ENCODE data around the gene PRKCE. TPM values are rescaled to one million over a fixed set of nuclear protein-coding genes. Genes with fewer than 3 reads are reported as not detected.

Gene PRKCE
- total and polyA plus RNA-seq, 2 donors (not counting 1 experiment from before 2014, with no cell fraction given): 23.6 to 271 TPM

DNA sequence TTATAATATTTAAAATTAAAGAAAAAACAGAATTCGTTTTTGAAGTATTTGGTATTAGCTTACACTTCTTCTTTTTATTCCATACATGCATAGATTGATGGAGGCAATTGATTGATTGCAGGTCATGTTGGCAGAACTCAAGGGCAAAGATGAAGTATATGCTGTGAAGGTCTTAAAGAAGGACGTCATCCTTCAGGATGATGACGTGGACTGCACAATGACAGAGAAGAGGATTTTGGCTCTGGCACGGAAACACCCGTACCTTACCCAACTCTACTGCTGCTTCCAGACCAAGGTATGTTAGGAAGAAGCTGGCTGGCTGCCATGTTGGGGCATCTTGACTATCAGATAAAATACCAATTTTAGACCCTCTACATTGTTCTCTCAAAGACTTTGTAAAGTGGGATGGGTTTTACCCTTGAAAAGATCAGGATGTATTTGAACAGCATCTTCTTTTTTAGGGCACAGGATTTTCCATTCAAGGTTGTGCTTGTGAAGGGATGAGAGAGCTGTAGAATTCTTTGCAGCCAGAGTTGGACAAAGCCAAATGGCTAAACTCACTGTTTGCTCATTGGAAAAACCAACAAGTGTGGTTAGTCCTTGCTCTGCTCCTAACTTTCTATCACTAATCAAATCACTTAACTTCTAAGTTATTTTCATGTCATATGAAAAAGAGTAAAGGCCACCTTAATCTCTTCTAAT is 358.9 kb downstream of the PRKCE start:
- intact Hi-C loops (cut with micrococcal nuclease): loop anchor here (2.0 to 5.0 kb wide), 2 partner anchors 354 to 877 kb away; no protein-coding TSS in a partner anchor
- no peaks in the 10 kb centered on the region for H3K9me3 ChIP-seq (ENCODE audit: control extremely low read depth in 1 of 3, control insufficient read depth in 2 of 3, insufficient read depth in 1 of 3, low read length in 2 of 3)
- H3K4me1 ChIP-seq (ENCODE audit: control insufficient read depth in 2 of 2, insufficient read depth in 2 of 2, low read length in 2 of 2): no peaks in the 10 kb centered on the region
- Mint-ChIP-seq H3K4me1 (no peaks in the 10 kb centered on the region), H3K27ac (no peak overlapping the region), H3K27me3 (no peaks in the 10 kb centered on the region), H3K4me3 (no peak overlapping the region), H3K9me3 (ENCODE audit: insufficient read depth) (no peaks in the 10 kb centered on the region)
- no peaks in the 10 kb centered on the region for H3K27me3 ChIP-seq (replicated peaks in 1 of 4; ENCODE audit: control extremely low read depth in 1 of 4, control insufficient read depth in 3 of 4, insufficient read depth in 4 of 4, low read length in 3 of 4)
- 90% methylated on average over 2 of the region's 5 CpGs for WGBS (ENCODE audit: insufficient coverage)
- no peak overlapping the region for H2AFZ ChIP-seq (ENCODE audit: insufficient read depth, low read depth, low read length, poor library complexity, severe bottlenecking)
- H3K36me3 ChIP-seq (replicated peaks in 1 of 2; ENCODE audit: control extremely low read depth in 1 of 2, control insufficient read depth in 1 of 2, extremely low read depth in 1 of 2, insufficient read depth in 2 of 2, low read length in 1 of 2): peaks cover 0 to 81% of the 10 kb centered on the region in 2 experiments
- no peak overlapping the region for H3K9ac ChIP-seq (ENCODE audit: low read length)
- no peak overlapping the region for H3K27ac ChIP-seq (ENCODE audit: low read length in 2 of 2)
- ChIA-PET POLR2A (no interaction called here), CTCF (interaction anchor here (1.0 to 1.3 kb wide), 2 partner anchors 355 to 625 kb away, joined by 3 read pairs; no protein-coding TSS in a partner anchor)
- DNase-seq: no peak
- no peak overlapping the region for H3K4me2 ChIP-seq (replicated peaks; ENCODE audit: low read depth, low read length, poor library complexity, severe bottlenecking)
- no peak for ATAC-seq (ENCODE audit: low read depth)
- no peak overlapping the region for H3K4me3 ChIP-seq (ENCODE audit: control extremely low read depth in 1 of 5, extremely low read depth in 1 of 5, insufficient read depth in 1 of 5, low read depth in 2 of 5, low read length in 4 of 5)
- TF ChIP-seq CTCF (IDR thresholded peaks at IDR 0.05) (no peak), EZH2 (IDR thresholded peaks at IDR 0.05; ENCODE audit: borderline replicate concordance, insufficient read depth, low read depth, low read length, poor library complexity, severe bottlenecking) (no peak)
- H3K79me2 ChIP-seq (ENCODE audit: control insufficient read depth, insufficient read depth, low read length): no peaks in the 10 kb centered on the region
- H4K20me1 ChIP-seq (ENCODE audit: control insufficient read depth, insufficient read depth, low read length, poor library complexity, severe bottlenecking): no peaks in the 10 kb centered on the region

GRCh38 chr2:46010925-46011490 is 359.5 kb downstream of the PRKCE start:
- no peak overlapping the region for H3K4me2 ChIP-seq (replicated peaks; ENCODE audit: low read depth, low read length, poor library complexity, severe bottlenecking)
- Mint-ChIP-seq H3K9me3 (ENCODE audit: insufficient read depth) (no peaks in the 10 kb centered on the region), H3K27ac (no peak overlapping the region), H3K4me1 (no peaks in the 10 kb centered on the region), H3K27me3 (no peaks in the 10 kb centered on the region), H3K4me3 (no peak overlapping the region)
- ChIA-PET POLR2A (no interaction called here), CTCF (interaction anchor here (0.6 to 1.3 kb wide), 3 partner anchors 355 to 624 kb away, joined by 3 read pairs; no protein-coding TSS in a partner anchor)
- H3K27ac ChIP-seq (ENCODE audit: low read length in 2 of 2): no peak overlapping the region
- peaks cover 0 to 83% of the 10 kb centered on the region in 2 experiments for H3K36me3 ChIP-seq (replicated peaks in 1 of 2; ENCODE audit: control extremely low read depth in 1 of 2, control insufficient read depth in 1 of 2, extremely low read depth in 1 of 2, insufficient read depth in 2 of 2, low read length in 1 of 2)
- no peak overlapping the region for H3K9ac ChIP-seq (ENCODE audit: low read length)
- no peak overlapping the region for H3K4me3 ChIP-seq (ENCODE audit: control extremely low read depth in 1 of 5, extremely low read depth in 1 of 5, insufficient read depth in 1 of 5, low read depth in 2 of 5, low read length in 4 of 5)
- TF ChIP-seq CTCF (IDR thresholded peaks at IDR 0.05) (peak; percentile 60), EZH2 (IDR thresholded peaks at IDR 0.05; ENCODE audit: borderline replicate concordance, insufficient read depth, low read depth, low read length, poor library complexity, severe bottlenecking) (no peak)
- no peaks in the 10 kb centered on the region for H4K20me1 ChIP-seq (ENCODE audit: control insufficient read depth, insufficient read depth, low read length, poor library complexity, severe bottlenecking)
- no peaks in the 10 kb centered on the region for H3K27me3 ChIP-seq (replicated peaks in 1 of 4; ENCODE audit: control extremely low read depth in 1 of 4, control insufficient read depth in 3 of 4, insufficient read depth in 4 of 4, low read length in 3 of 4)
- DNase-seq: peak; percentile 24
- no peaks in the 10 kb centered on the region for H3K79me2 ChIP-seq (ENCODE audit: control insufficient read depth, insufficient read depth, low read length)
- no peaks in the 10 kb centered on the region for H3K4me1 ChIP-seq (ENCODE audit: control insufficient read depth in 2 of 2, insufficient read depth in 2 of 2, low read length in 2 of 2)
- no peaks in the 10 kb centered on the region for H3K9me3 ChIP-seq (ENCODE audit: control extremely low read depth in 1 of 3, control insufficient read depth in 2 of 3, insufficient read depth in 1 of 3, low read length in 2 of 3)
- ATAC-seq (ENCODE audit: low read depth): no peak
- intact Hi-C loops (cut with micrococcal nuclease): loop anchor here (2.0 to 5.0 kb wide), 2 partner anchors 354 to 876 kb away; no protein-coding TSS in a partner anchor
- no peak overlapping the region for H2AFZ ChIP-seq (ENCODE audit: insufficient read depth, low read depth, low read length, poor library complexity, severe bottlenecking)
- no CpG with 5 or more reads among the region's 3 CpGs for WGBS (ENCODE audit: insufficient coverage)
